ENCODE measurements around the gene HES1.

HES1 gene

GRCh38 chr3:194154346-194154745 is 18.4 kb downstream of the HES1 start:
- no peak overlapping the region for H3K4me3 ChIP-seq (ENCODE audit: low read length)

DNA sequence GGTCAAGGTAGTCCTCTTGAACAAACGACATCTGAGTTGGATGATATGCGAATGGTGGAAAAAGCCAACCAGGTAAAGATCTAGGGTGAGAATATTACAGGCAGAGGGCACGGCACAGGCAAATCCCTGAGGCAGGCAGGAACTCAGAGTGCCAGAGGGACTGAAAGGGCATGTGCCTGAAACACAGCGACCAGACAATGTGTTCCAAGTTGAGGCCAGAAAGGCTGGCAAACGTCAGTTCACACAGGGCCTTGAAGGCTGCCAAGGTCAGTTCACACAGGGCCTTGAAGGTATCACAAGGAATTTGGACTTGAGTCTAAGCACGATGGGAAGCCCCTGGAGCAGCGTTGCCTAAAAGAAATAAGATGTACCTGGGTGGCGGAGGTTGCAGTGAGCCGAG is 20.1 kb downstream of the HES1 start:
- no peak for TF ChIP-seq ZNF274 (IDR thresholded peaks at IDR 0.05; ENCODE audit: low read depth, low read length)
- H3K4me3 ChIP-seq (ENCODE audit: low read length) = no peak overlapping the region

More at GRCh38 chr3:194154346-194154745, 18.4 kb downstream of the HES1 start:
- no peak for TF ChIP-seq ZNF274 (IDR thresholded peaks at IDR 0.05; ENCODE audit: low read depth, low read length)

DNA sequence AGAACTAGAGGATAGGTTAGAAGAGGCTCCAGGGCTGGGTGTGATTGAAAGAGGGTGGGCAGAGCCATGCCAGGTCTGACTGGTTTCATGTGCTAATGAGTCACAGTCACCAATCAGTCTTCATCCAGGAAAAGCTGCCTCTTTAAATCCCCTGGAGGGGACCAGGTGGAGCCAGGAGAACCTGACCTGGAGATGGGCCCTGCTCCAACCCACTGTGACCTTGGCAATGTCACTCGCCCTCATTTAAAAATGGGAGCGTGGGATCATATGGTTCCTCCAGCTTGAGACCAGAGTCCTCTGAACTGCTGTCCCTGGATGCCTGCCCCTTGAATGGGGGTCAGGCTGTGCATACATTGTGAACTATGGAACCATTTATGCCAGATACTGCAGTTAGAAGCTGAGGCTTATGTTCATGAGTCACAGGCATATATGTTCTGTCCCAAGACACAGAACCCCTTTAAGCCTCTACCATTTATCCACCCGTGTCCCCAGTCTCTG is 23.0 kb downstream of the HES1 start:
- no peak overlapping the region for H3K4me3 ChIP-seq (ENCODE audit: low read length)
- no peak for TF ChIP-seq ZNF274 (IDR thresholded peaks at IDR 0.05; ENCODE audit: low read depth, low read length)

GRCh38 chr3:194160158-194160557 is 24.2 kb downstream of the HES1 start:
- no peak overlapping the region for H3K4me3 ChIP-seq (ENCODE audit: low read length)
- no peak for TF ChIP-seq ZNF274 (IDR thresholded peaks at IDR 0.05; ENCODE audit: low read depth, low read length)

GRCh38 chr3:194161131-194162045 is 25.4 kb downstream of the HES1 start:
- H3K4me3 ChIP-seq (ENCODE audit: low read length) = no peak overlapping the region
- no peak for TF ChIP-seq ZNF274 (IDR thresholded peaks at IDR 0.05; ENCODE audit: low read depth, low read length)

GRCh38 chr3:194162070-194162678 is 26.2 kb downstream of the HES1 start:
- TF ChIP-seq ZNF274 (IDR thresholded peaks at IDR 0.05; ENCODE audit: low read depth, low read length) = no peak
- no peak overlapping the region for H3K4me3 ChIP-seq (ENCODE audit: low read length)

DNA sequence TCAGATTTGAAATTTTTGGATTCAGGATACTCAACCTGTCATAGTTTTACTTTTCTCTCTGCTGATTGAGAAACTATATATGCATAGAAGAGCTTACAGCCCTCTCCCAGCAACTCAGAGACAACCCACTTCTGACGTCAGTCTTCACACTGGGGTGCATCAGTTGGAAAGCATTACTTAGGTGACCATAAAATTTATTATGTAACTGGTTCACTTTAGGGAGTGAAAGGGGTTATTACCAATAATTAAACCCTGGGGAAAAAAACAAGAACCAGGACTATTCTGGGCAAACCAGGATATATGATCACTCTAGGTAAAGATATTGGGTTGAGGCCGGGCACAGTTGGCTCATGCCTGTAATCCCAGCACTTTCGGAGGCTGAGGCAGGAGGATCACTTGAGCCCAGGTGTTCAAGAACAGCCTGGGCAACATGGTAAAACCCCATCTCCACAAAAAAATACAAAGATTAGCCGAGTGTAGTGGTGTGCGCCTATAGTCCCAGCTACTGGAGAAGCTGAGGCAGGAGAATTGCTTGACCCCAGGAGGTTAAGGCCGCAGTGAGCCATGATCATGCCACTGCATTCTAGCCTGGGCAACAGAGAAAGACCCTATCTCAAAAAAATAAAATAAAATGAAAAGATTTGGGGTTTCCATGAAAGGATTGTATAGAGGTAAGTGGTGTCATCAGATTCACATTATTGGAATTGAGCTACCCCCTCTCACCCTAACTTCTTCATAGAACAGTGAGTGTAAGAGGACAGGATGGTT is 27.1 kb downstream of the HES1 start:
- no peak for TF ChIP-seq ZNF274 (IDR thresholded peaks at IDR 0.05; ENCODE audit: low read depth, low read length)
- H3K4me3 ChIP-seq (ENCODE audit: low read length) = no peak overlapping the region

- no peak for TF ChIP-seq ZNF274 (IDR thresholded peaks at IDR 0.05; ENCODE audit: low read depth, low read length)
- H3K4me3 ChIP-seq (ENCODE audit: low read length) = no peak overlapping the region
Observed at GRCh38 chr3:194163697-194164096, 27.7 kb downstream of the HES1 start.

DNA sequence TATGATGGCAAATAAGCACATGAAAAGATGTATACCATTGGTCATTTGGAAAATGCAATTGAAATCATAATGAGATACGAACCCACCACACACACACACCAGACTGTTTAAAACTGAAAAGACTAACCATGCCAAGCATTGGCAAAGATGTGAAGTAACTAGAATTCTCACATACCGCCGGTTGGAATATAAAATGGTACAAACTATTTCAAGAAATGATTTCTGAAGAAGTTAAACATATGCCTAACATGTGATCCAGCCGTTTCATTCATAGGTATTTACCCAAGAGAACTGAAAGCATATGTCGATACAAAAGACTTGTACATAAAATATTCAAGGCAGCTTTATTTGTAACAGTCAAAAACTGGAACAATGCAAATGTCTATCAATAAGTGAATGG is 28.9 kb downstream of the HES1 start:
- no peak for TF ChIP-seq ZNF274 (IDR thresholded peaks at IDR 0.05; ENCODE audit: low read depth, low read length)
- no peak overlapping the region for H3K4me3 ChIP-seq (ENCODE audit: low read length)

DNA sequence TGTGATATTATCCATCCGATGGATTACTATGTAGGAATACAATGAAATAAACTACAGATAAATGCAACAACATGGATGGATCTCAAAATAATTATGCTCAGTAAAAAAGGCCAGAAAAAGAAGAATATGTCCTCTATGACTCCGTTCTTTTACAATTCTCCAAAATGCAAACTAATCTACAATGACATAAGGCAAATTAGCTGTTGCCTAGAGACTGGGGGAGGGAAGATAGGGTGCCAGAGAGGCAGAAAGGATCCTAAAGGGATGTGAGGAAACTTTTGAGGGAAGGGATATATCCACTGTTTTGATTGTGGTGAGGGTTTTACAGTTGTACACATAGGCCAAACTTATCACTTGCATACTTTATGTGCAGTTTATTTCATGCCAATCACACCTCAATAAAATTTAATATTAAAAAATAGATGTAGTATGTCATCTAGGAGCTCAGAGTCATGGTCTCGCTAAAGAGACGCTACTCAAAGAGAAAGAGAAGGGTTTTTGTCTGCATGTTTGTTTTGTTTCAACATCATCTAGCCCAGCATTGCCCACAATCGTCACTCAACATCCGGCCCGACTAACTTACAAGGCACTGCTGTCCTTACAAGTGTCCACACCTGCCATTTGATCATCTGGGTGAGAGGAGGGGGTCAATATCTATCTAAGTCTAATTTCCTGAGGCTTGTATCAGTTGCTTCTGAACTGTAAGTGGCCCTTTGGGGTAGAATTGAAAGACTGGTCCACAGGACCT is 29.5 kb downstream of the HES1 start:
- no peak for TF ChIP-seq ZNF274 (IDR thresholded peaks at IDR 0.05; ENCODE audit: low read depth, low read length)
- H3K4me3 ChIP-seq (ENCODE audit: low read length) = no peak overlapping the region

DNA sequence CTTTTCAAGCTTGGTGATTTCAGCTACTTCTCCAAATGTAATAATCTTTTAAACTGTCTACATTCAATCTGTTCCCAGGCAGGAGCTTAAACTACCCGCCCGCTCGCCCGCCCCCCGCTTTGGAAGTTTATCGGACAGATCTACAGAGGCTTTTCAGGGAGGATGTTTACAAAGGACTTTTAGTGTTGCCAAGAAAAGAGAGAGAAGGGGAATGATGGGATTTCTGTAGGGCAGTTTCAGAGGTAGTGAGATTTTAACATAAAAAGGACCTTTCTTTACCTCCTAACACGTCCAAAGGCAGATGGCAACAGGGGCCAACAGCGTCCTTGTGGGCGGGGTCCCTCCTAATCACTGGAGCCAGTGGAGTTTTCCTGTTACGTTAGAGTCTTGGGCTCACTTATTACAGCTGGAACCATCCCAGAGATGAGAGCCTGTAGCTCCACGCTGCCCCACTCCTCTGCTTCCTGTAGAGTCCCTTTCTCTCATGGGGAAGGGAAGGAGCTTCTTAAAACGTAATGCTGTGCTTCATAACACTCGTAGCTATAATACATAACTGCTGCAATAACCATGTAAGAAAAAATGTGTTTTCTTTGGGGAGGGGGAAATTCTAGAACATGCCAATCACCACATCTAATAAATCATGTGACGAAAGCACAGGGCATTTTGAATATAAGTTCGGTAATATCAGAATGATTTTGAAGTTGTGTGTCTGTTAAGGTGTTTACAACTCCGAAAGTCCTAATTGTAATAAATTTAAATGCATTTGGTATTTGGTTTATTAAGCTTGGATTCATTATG is 30.9 kb downstream of the HES1 start:
- no peak for TF ChIP-seq ZNF274 (IDR thresholded peaks at IDR 0.05; ENCODE audit: low read depth, low read length)
- H3K4me3 ChIP-seq (ENCODE audit: low read length) = no peak overlapping the region

DNA sequence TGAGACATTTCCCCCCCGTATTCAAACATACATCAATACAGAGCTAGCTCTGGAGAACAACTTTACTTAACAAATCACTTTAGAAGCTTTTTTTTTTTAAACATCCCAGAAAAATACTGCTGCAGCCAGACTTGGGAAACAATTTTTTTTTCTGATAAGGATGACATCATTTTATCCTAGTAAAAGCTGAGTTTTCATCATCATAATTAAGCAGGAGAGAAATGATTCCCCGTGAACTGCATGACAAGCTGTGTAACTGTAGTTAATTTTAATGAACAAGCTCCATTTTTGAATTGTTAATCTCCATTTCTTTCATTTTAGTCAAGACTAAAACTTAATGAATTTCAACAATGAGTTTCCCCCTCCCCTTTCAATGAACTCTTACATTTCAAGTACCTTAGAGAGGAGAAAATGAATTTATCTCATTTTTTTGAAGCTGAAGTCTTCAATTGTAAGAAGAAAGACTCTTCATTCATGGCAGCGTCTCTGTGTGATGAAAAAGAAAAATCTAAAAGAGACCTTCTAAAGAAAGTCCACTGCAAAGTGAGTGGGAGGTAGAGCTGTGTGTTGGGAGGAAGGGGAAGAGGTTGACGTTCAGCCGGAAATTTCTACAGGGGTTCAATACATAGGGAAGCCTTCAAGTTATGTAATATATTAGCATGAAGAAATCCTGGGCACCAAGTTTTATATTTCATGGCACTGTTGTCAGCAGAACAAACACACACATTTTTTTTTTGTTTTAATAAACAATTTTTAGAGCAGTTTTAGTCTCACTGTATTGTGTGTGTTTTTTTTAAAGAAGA is 31.7 kb downstream of the HES1 start:
- no peak overlapping the region for H3K4me3 ChIP-seq (ENCODE audit: low read length)
- no peak for TF ChIP-seq ZNF274 (IDR thresholded peaks at IDR 0.05; ENCODE audit: low read depth, low read length)
